Measurements from ENCODE around the gene UBAP2L. TPM values are rescaled to one million over a fixed set of nuclear protein-coding genes. Genes with fewer than 3 reads are reported as not detected.

UBAP2L gene
- total RNA-seq = 124 and 137 TPM in 2 replicates

GRCh38 chr1:154220071-154220969, at the start of gene UBAP2L:
UBAP2L (plus strand) TSS chr1:154220955; CDS start chr1:154225124, 4,169 bp downstream.

GRCh38 chr1:154191990-154192461, 28.7 kb upstream of the UBAP2L start, which contains the start of gene TPM3:
TPM3 (minus strand) TSS chr1:154192100; CDS start chr1:154192018, 82 bp downstream.

GRCh38 chr1:154206196-154206595, 14.6 kb upstream of the UBAP2L start, which contains the start of gene CFAP141:
CFAP141 (minus strand) TSS chr1:154206333; CDS start chr1:154206307, 26 bp downstream.

GRCh38 chr1:154272217-154272998, 51.7 kb downstream of the UBAP2L start, which contains the start of gene HAX1:
HAX1 (plus strand) TSS chr1:154272629; CDS start chr1:154272724, 95 bp downstream.

Small RNA genes within 50 kb of the gene (small RNA-seq; reads per million reads assigned to genes)
- gene MIR190B = 2.5 reads per million, percentile 78 among the genes with 10 or more reads in this experiment
- gene RF00273 = not detected
- not detected for gene RNU6-121P
- not detected for gene RNU6-239P
- gene SNORA58B = not detected

Other genes starting within 250 kb of the UBAP2L start
- gene JTB, start 243.3 kb upstream of the UBAP2L start, total RNA-seq = 121 and 122 TPM in 2 replicates
- gene RAB13, start 234.6 kb upstream of the UBAP2L start, total RNA-seq = 58.9 and 67.0 TPM in 2 replicates
- 1,523 and 1,552 TPM in 2 replicates for gene RPS27, start 230.2 kb upstream of the UBAP2L start, total RNA-seq
- 0.52 and 0.86 TPM in 2 replicates for gene NUP210L, start 65.9 kb upstream of the UBAP2L start, total RNA-seq
- 482 and 483 TPM in 2 replicates for gene TPM3, start 28.9 kb upstream of the UBAP2L start, total RNA-seq
- gene CFAP141, start 14.6 kb upstream of the UBAP2L start, total RNA-seq = not detected in 2 replicates
- gene HAX1, start 51.7 kb downstream of the UBAP2L start, total RNA-seq = 117 and 124 TPM in 2 replicates
- gene AQP10, start 100.1 kb downstream of the UBAP2L start, total RNA-seq = 0.13 TPM in 1 of 2 replicates, not detected in the other
- 258 and 314 TPM in 2 replicates for gene ATP8B2, start 104.6 kb downstream of the UBAP2L start, total RNA-seq
- gene IL6R, start 184.4 kb downstream of the UBAP2L start, total RNA-seq = 6.3 and 10.2 TPM in 2 replicates

Data from articular chondrocyte of knee joint (primary cell).